ENCODE measurements around the gene SMCHD1.

Gene SMCHD1

DNA sequence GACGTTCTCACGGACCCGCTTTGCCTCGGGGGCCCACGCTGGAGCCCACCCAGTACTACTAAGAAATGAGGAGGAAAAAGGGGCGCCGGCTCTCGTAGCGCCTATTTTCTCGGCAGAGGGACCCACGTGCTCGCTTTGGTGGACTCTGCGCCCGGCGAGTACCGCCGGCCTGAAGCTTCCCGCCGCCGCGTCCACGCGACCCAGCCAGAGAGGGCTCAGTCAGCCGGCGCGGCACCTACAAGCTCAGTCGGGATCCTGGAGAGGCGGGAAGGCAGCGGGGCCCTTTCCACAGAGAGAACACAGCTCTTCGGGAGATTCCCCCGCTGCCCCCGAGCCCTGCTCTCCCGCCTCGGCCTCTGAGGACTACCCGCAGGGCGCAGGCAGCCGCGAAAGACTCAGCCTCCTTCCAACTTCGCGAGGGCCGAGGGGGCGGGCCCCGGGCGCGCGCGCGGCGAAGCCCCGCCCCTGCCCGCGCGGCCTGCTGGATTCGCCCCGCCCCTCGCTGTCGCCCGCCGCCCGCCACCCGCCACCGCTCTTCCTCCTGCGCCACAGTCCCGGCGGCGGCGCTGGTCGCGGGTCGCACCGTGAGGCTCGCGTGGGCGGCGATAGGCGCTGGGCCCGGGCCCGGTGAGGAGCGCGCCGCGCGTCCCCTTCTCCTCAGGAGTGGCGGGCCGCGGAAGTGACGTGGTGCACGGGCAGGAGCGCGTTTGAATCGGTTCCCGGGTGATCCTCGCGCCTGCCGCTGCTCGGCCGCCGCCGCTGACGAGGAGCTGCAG, at the start of gene SMCHD1:
Gene SMCHD1 (plus strand): TSS at position 549 of the 776 bp plus-strand sequence. CDS start 350 bp downstream, outside the sequence.
- H3K27me3 ChIP-seq (replicated peaks): no peaks in the 10 kb centered on the region
- H3K27ac ChIP-seq: peak within 1 kb of the TSS; percentile 89
- H3K36me3 ChIP-seq (replicated peaks): no peaks in the 10 kb centered on the region
- peak; percentile 60 for DNase-seq
- in situ Hi-C loops (cut with HindIII; ENCODE audit: low pct_ligation_motif_present, low sequenced_read_pairs): no loop called here
- no peak for TF ChIP-seq CTCF (IDR thresholded peaks at IDR 0.05; ENCODE audit: low read depth, low read length, missing control alignments)
- peak within 1 kb of the TSS; percentile 93 for H3K4me3 ChIP-seq (ENCODE audit: low read depth, low read length)

GRCh38 chr18:2606335-2606734, 49.2 kb upstream of the SMCHD1 start:
- in situ Hi-C loops (cut with HindIII; ENCODE audit: low pct_ligation_motif_present, low sequenced_read_pairs): no loop called here
- Histone ChIP-seq H3K36me3 (replicated peaks) (no peaks in the 10 kb centered on the region), H3K27ac (no peak overlapping the region), H3K4me3 (ENCODE audit: low read depth, low read length) (no peak overlapping the region), H3K27me3 (replicated peaks) (no peaks in the 10 kb centered on the region)
- DNase-seq: no peak
- TF ChIP-seq CTCF (IDR thresholded peaks at IDR 0.05; ENCODE audit: low read depth, low read length, missing control alignments): no peak

- H3K4me3 ChIP-seq (ENCODE audit: low read depth, low read length): no peak overlapping the region
- no peaks in the 10 kb centered on the region for H3K27me3 ChIP-seq (replicated peaks)
- TF ChIP-seq CTCF (IDR thresholded peaks at IDR 0.05; ENCODE audit: low read depth, low read length, missing control alignments): no peak
- in situ Hi-C loops (cut with HindIII; ENCODE audit: low pct_ligation_motif_present, low sequenced_read_pairs): no loop called here
- DNase-seq: no peak
- no peak overlapping the region for H3K27ac ChIP-seq
- peaks cover 3% of the 10 kb centered on the region for H3K36me3 ChIP-seq (replicated peaks)
Observed at GRCh38 chr18:2609604-2610003, 45.9 kb upstream of the SMCHD1 start.

DNA sequence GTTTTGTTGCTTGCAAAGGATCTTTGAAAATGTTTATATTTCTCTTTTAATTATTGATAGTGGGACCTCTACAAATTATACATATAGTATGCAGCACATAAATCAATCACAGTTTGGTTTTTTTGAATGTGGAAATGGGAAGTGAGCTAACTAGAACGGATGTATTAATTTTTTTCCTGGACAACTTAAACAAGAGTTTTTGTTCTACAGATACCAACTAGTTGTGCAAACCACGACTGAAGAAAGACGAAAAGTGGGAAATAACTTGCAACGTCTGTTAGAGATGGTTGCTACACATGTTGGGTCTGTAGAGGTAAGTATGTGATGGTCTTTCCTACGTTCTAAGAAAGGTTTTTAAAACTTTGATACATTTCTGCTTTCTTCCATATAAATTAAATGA, 45.0 kb upstream of the SMCHD1 start:
- in situ Hi-C loops (cut with HindIII; ENCODE audit: low pct_ligation_motif_present, low sequenced_read_pairs): no loop called here
- Histone ChIP-seq H3K4me3 (ENCODE audit: low read depth, low read length) (no peak overlapping the region), H3K27me3 (replicated peaks) (no peaks in the 10 kb centered on the region), H3K27ac (no peak overlapping the region), H3K36me3 (replicated peaks) (peaks cover 3% of the 10 kb centered on the region)
- DNase-seq: no peak
- TF ChIP-seq CTCF (IDR thresholded peaks at IDR 0.05; ENCODE audit: low read depth, low read length, missing control alignments): no peak

DNA sequence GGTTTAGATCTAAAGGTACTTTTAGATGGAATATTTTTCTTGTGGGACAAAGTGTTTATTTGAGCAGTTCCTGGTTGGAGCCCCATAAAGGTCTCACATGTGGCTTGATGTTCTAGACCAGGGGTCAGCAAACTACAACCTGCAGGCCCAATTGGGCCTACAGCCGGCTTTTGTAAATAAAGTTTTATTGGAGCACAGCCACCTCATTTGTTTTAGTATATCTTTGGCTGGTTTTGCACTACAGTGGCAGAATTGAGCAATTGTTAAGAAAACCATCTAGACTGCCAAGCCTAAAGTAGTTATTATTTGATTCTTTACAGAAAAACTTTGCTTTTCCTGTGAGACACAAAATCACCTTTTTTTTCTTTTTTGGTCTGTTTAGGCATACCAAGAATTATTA, 42.5 kb upstream of the SMCHD1 start:
- no peak overlapping the region for H3K27ac ChIP-seq
- TF ChIP-seq CTCF (IDR thresholded peaks at IDR 0.05; ENCODE audit: low read depth, low read length, missing control alignments): no peak
- no peak for DNase-seq
- H3K36me3 ChIP-seq (replicated peaks): peaks cover 3% of the 10 kb centered on the region
- in situ Hi-C loops (cut with HindIII; ENCODE audit: low pct_ligation_motif_present, low sequenced_read_pairs): no loop called here
- H3K27me3 ChIP-seq (replicated peaks): no peaks in the 10 kb centered on the region
- no peak overlapping the region for H3K4me3 ChIP-seq (ENCODE audit: low read depth, low read length)
